ENCODE data around the gene BCAR3. TPM values are rescaled to one million over a fixed set of nuclear protein-coding genes. Genes with fewer than 3 reads are reported as not detected.
"Not testable (repeated sequence)": the region's sequence is repeated elsewhere in the genome, so short reads cannot be mapped to it uniquely, and the experiment has no call there.

Gene BCAR3
- total RNA-seq, 3 donors from 2014 or later (not counting 1 experiment from before 2014, with no cell fraction given), result 0.52 to 6.5 (median 2.4) TPM

DNA sequence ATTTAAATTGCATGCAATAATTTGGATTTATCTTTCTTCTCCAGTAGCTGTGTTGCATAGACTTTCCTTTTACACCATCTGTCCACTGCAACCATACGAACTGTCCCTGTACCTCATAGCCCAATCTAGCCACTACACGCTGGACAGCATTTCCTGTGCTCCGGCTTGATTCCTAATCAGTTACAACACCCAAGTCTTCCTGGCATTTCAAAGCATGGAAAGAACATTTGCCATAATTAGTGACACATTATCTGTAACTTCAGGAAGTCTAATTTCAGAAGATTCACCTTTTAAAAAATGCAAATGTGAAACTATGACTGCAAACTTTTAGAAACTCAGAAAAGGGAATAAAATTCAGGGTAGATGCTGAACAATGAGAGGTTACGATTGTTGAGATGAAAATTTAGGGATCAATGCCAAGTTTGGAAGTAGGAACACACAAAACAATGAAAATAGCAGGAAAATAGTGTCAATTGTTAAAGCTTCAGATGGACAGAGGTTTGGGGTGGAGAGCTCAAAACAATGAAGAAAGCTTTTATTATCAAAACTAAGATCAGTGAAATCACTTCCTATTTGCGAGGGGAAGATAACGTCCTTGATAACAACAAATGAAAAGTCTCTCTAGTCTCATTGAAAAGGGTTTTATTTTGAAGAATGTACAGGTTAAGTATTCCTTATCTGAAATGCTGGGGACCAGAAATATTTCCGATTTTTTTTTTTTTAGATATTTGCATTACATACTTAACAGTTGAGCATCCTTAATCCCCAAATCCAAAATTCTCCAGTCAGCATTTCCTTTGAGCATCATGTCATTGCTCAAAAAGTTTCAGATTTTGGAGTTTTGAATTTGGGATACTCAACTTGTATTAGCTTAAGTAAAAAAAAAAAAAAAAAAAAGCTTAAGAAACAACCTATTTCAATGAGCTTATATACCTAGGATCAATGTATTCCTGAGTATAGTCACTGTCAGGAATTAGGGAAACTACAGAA lies 126.5 kb downstream of the BCAR3 start:
- intact Hi-C loops (cut with micrococcal nuclease), result no loop called here
- Histone ChIP-seq H3K27ac (ENCODE audit: low read length) (no peak overlapping the region), H3K36me3 (ENCODE audit: control insufficient read depth, insufficient read depth, low read length) (no peaks in the 10 kb centered on the region), H3K4me3 (ENCODE audit: low read length) (no peak overlapping the region), H3K4me1 (ENCODE audit: control insufficient read depth, insufficient read depth, low read length) (no peaks in the 10 kb centered on the region), H3K27me3 (ENCODE audit: control insufficient read depth, insufficient read depth, low read length) (no peaks in the 10 kb centered on the region), H3K9me3 (ENCODE audit: control insufficient read depth, insufficient read depth, low read length) (no peaks in the 10 kb centered on the region)
- DNase-seq, result no peak
- Mint-ChIP-seq H3K36me3 (no peaks in the 10 kb centered on the region), H3K9me3 (no peaks in the 10 kb centered on the region), H3K27ac (no peak overlapping the region), H3K4me3 (no peak overlapping the region), H3K4me1 (peaks cover 0 to 11% of the 10 kb centered on the region in 2 donors), H3K27me3 (ENCODE audit: low read depth in 2 of 2) (peaks cover 9 to 13% of the 10 kb centered on the region in 2 donors)
- no peak for ATAC-seq
- TF ChIP-seq, protein P1, sequence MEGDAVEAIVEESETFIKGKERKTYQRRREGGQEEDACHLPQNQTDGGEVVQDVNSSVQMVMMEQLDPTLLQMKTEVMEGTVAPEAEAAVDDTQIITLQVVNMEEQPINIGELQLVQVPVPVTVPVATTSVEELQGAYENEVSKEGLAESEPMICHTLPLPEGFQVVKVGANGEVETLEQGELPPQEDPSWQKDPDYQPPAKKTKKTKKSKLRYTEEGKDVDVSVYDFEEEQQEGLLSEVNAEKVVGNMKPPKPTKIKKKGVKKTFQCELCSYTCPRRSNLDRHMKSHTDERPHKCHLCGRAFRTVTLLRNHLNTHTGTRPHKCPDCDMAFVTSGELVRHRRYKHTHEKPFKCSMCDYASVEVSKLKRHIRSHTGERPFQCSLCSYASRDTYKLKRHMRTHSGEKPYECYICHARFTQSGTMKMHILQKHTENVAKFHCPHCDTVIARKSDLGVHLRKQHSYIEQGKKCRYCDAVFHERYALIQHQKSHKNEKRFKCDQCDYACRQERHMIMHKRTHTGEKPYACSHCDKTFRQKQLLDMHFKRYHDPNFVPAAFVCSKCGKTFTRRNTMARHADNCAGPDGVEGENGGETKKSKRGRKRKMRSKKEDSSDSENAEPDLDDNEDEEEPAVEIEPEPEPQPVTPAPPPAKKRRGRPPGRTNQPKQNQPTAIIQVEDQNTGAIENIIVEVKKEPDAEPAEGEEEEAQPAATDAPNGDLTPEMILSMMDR (IDR thresholded peaks at IDR 0.05), result no peak
- WGBS (ENCODE audit: insufficient coverage), result 70% methylated on average over 5 of the region's 7 CpGs

DNA sequence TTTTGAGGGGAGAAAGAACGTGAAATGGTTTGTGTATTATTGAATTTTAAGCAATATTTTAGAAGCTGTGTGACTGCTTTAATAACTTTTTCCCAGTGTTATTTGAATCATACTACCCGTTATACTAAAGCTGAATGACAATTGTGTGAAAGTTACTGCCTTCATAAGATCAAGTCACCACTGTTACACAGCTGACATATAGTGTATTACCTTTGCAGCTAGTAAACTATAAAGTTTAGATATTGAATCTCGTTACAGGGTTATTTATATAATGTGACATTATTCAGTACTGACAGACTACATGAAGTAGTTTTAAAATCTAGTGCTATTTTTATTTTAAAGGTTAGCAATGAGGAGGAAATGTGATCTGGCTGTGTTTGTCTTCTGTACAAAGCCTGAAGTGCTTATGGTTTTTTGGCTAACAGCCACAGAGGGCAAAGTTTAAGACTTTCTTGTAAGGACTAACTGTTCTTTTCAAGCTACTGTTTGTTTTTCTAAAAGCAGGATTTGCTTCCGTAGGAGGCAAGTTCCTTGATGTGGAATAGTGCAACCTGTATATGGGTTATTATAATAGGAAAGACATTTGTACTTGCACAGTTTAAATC lies 127.6 kb downstream of the BCAR3 start:
- H3K4me1 ChIP-seq (ENCODE audit: control insufficient read depth, insufficient read depth, low read length); DNase-seq; ATAC-seq; H3K27ac ChIP-seq (ENCODE audit: low read length); H3K36me3 Mint-ChIP-seq; H3K27ac Mint-ChIP-seq; H3K36me3 ChIP-seq (ENCODE audit: control insufficient read depth, insufficient read depth, low read length); H3K27me3 ChIP-seq (ENCODE audit: control insufficient read depth, insufficient read depth, low read length); H3K4me3 ChIP-seq (ENCODE audit: low read length); H3K9me3 ChIP-seq (ENCODE audit: control insufficient read depth, insufficient read depth, low read length); H3K4me3 Mint-ChIP-seq; H3K9me3 Mint-ChIP-seq; intact Hi-C loops (cut with micrococcal nuclease): not testable (repeated sequence)
- peaks cover 9 to 13% of the 10 kb centered on the region in 2 donors for H3K27me3 Mint-ChIP-seq (ENCODE audit: low read depth in 2 of 2)
- WGBS (ENCODE audit: insufficient coverage), result 45% methylated on average over 1 of the region's 4 CpGs
- peaks cover 0 to 11% of the 10 kb centered on the region in 2 donors for H3K4me1 Mint-ChIP-seq

DNA sequence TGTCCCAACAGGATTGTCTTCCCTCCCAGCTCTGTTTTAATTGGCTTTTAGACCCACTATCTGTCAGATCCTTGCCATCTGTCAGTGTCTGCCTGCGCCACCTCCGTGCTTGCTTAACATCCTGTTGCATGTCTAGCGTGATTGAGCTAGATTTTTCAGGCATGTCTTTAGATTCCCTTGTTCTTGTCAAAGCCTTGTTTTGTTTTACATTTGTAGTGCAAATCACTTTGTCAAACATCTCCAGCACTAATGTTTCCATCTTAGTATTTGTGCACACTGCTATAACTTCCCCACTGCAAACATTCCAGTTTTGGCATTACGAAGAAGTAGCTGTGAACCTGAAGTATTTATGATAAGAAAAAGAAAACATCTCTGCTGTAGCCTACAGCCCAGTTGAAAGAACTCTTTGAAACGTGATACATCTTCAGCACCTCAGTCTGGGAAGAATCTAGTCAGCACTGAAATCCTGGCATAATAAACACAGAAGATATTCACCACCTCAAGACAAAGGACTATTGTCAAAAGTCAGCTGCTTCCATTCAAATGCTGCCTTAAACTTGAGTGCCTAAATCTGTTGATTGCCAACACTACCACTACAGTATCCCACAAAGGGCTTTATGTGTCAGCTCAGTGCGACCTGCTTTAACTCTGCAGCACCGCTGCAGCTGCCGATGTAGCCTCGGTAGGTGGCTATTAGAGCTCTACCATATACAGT lies 128.7 kb downstream of the BCAR3 start:
- Mint-ChIP-seq H3K9me3 (no peaks in the 10 kb centered on the region), H3K4me3 (no peak overlapping the region), H3K4me1 (peaks cover 0 to 11% of the 10 kb centered on the region in 2 donors), H3K27ac (no peak overlapping the region), H3K27me3 (ENCODE audit: low read depth in 2 of 2) (peaks cover 9 to 13% of the 10 kb centered on the region in 2 donors), H3K36me3 (no peaks in the 10 kb centered on the region)
- H3K27me3 ChIP-seq (ENCODE audit: control insufficient read depth, insufficient read depth, low read length), result peaks cover 3% of the 10 kb centered on the region
- intact Hi-C loops (cut with micrococcal nuclease), result no loop called here
- 75% methylated on average over 8 of the region's 9 CpGs for whole genome bisulfite sequencing (ENCODE audit: insufficient coverage)
- H3K36me3 ChIP-seq (ENCODE audit: control insufficient read depth, insufficient read depth, low read length), result no peaks in the 10 kb centered on the region
- H3K9me3 ChIP-seq (ENCODE audit: control insufficient read depth, insufficient read depth, low read length), result no peaks in the 10 kb centered on the region
- H3K4me3 ChIP-seq (ENCODE audit: low read length), result no peak overlapping the region
- DNase-seq (no peak), ATAC-seq (peak in 1 of 3 donors; percentile 65)
- H3K4me1 ChIP-seq (ENCODE audit: control insufficient read depth, insufficient read depth, low read length), result no peaks in the 10 kb centered on the region
- TF ChIP-seq, protein P1 (IDR thresholded peaks at IDR 0.05), result no peak
- no peak overlapping the region for H3K27ac ChIP-seq (ENCODE audit: low read length)

DNA sequence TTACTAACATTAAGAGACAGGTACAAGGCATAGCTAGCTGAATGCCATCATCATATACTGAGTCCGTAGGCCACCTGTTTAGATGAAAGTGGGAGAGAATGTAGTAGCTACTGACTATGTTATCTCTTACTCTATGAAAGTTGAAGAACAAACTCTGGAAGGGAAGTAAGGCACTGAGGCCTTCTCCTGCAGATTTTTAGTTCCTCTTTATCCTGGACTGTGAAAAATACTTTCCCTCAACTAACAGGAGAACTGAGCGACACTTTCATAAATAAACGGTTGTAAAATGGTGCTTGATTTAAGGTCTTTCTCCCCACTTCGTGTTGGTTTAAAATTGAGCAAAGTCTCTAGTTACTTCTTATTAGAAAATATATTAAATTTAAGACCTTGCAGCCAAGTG lies 131.8 kb downstream of the BCAR3 start:
- no peaks in the 10 kb centered on the region for H3K4me1 ChIP-seq (ENCODE audit: control insufficient read depth, insufficient read depth, low read length)
- intact Hi-C loops (cut with micrococcal nuclease), result no loop called here

More for the DNA sequence above, 131.8 kb downstream of the BCAR3 start:
- Histone ChIP-seq H3K4me3 (ENCODE audit: low read length) (no peak overlapping the region), H3K36me3 (ENCODE audit: control insufficient read depth, insufficient read depth, low read length) (no peaks in the 10 kb centered on the region), H3K27ac (ENCODE audit: low read length) (no peak overlapping the region), H3K27me3 (ENCODE audit: control insufficient read depth, insufficient read depth, low read length) (peaks cover 3% of the 10 kb centered on the region), H3K9me3 (ENCODE audit: control insufficient read depth, insufficient read depth, low read length) (no peaks in the 10 kb centered on the region)
- Mint-ChIP-seq H3K27me3 (ENCODE audit: low read depth in 2 of 2) (peaks cover 9 to 10% of the 10 kb centered on the region in 2 donors), H3K9me3 (no peaks in the 10 kb centered on the region), H3K36me3 (no peaks in the 10 kb centered on the region), H3K27ac (no peak overlapping the region), H3K4me1 (peaks cover 0 to 6% of the 10 kb centered on the region in 2 donors), H3K4me3 (no peak overlapping the region)
- whole genome bisulfite sequencing (ENCODE audit: insufficient coverage), result no CpG with 5 or more reads among the region's 4 CpGs
- TF ChIP-seq, protein P1 (IDR thresholded peaks at IDR 0.05), result no peak
- DNase-seq (no peak), ATAC-seq (no peak)

Data from natural killer cell (primary cell).